Measurements from ENCODE around the gene HS2ST1.

DNA sequence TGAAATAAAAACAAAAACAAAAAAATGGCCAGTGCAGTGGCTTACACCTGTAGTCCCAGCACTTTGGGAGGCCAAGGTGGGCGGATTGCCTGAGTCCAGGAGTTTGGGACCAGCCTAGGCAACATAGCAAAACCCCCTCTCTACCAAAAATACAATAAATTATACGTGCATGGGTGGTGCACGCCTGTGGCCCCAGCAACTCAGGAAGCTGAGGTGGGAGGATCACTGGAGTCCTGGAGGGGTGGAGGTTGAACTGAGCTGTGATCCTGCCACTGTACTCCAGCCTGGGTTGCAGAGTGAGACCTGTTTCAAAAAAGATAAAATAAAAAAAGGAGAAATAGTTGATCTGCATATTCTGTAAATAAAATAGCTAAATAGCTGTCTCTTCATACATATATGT, 41.2 kb downstream of the HS2ST1 start:
- TF ChIP-seq EZH2 (IDR thresholded peaks at IDR 0.05; ENCODE audit: borderline replicate concordance, low read depth, low read length, severe bottlenecking) (no peak), POLR2A (IDR thresholded peaks at IDR 0.05; ENCODE audit: low read depth, low read length) (no peak), POLR2AphosphoS5 (IDR thresholded peaks at IDR 0.05; ENCODE audit: insufficient read depth, low read depth, low read length) (no peak), GATA2 (IDR thresholded peaks at IDR 0.05; ENCODE audit: insufficient read depth, insufficient read length, low read depth, low read length) (no peak), JUN (IDR thresholded peaks at IDR 0.05; ENCODE audit: borderline replicate concordance, insufficient read depth, insufficient read length, low read depth) (no peak)
- TF ChIP-seq, protein P1, sequence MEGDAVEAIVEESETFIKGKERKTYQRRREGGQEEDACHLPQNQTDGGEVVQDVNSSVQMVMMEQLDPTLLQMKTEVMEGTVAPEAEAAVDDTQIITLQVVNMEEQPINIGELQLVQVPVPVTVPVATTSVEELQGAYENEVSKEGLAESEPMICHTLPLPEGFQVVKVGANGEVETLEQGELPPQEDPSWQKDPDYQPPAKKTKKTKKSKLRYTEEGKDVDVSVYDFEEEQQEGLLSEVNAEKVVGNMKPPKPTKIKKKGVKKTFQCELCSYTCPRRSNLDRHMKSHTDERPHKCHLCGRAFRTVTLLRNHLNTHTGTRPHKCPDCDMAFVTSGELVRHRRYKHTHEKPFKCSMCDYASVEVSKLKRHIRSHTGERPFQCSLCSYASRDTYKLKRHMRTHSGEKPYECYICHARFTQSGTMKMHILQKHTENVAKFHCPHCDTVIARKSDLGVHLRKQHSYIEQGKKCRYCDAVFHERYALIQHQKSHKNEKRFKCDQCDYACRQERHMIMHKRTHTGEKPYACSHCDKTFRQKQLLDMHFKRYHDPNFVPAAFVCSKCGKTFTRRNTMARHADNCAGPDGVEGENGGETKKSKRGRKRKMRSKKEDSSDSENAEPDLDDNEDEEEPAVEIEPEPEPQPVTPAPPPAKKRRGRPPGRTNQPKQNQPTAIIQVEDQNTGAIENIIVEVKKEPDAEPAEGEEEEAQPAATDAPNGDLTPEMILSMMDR (IDR thresholded peaks at IDR 0.05; ENCODE audit: extremely low read depth in 1 of 2, insufficient read depth in 1 of 2, low read depth in 1 of 2, low read length in 2 of 2) = no peak
- TF ChIP-seq, protein P2, sequence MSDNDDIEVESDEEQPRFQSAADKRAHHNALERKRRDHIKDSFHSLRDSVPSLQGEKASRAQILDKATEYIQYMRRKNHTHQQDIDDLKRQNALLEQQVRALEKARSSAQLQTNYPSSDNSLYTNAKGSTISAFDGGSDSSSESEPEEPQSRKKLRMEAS (IDR thresholded peaks at IDR 0.05; ENCODE audit: insufficient read depth, insufficient read length) = no peak
